ENCODE measurements around the gene RNF141. TPM values are rescaled to one million over a fixed set of nuclear protein-coding genes. Genes with fewer than 3 reads are reported as not detected.

Gene RNF141
- total and polyA plus RNA-seq, 2 of the 13 experiments (the other 11 are each of a cell fraction or from before 2014, with no cell fraction given) = 9.3 to 22.4 TPM

DNA sequence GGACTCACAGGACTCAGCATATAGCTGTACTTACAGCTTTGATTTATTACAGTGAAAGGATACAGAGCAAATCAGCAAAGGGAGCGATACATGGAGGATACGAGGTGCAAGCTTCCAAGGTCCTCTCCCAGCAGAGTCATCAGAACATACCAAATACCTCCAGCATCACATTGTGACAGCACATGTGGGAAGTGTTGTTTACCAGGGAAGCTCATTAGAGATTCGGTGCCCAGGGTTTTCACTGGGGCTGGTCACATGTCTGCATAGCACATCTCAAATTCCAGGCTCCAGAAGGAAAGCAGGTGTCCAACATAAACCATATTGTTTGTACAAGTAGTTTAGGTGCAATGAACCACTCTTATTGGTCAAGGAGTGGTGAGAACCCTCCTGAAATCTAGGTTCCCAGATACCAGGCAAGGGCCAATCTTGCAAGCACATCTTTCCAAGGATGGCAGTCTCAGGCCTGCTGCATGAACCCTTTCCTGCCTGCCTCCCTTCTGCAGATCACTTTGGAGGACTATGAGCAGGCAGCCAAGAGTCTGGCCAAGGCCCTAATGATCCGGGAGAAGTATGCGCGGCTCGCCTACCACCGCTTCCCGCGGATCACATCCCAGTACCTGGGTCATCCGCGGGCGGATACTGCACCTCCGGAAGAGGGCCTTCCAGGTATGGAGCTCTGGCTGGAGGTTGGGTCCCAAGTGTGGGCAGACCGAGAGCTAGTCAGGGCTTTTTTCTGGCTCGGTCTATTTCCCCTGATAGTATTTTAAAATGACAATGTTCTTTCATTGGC, 59.2 kb downstream of the RNF141 start (continued):
- TF ChIP-seq, protein P1, sequence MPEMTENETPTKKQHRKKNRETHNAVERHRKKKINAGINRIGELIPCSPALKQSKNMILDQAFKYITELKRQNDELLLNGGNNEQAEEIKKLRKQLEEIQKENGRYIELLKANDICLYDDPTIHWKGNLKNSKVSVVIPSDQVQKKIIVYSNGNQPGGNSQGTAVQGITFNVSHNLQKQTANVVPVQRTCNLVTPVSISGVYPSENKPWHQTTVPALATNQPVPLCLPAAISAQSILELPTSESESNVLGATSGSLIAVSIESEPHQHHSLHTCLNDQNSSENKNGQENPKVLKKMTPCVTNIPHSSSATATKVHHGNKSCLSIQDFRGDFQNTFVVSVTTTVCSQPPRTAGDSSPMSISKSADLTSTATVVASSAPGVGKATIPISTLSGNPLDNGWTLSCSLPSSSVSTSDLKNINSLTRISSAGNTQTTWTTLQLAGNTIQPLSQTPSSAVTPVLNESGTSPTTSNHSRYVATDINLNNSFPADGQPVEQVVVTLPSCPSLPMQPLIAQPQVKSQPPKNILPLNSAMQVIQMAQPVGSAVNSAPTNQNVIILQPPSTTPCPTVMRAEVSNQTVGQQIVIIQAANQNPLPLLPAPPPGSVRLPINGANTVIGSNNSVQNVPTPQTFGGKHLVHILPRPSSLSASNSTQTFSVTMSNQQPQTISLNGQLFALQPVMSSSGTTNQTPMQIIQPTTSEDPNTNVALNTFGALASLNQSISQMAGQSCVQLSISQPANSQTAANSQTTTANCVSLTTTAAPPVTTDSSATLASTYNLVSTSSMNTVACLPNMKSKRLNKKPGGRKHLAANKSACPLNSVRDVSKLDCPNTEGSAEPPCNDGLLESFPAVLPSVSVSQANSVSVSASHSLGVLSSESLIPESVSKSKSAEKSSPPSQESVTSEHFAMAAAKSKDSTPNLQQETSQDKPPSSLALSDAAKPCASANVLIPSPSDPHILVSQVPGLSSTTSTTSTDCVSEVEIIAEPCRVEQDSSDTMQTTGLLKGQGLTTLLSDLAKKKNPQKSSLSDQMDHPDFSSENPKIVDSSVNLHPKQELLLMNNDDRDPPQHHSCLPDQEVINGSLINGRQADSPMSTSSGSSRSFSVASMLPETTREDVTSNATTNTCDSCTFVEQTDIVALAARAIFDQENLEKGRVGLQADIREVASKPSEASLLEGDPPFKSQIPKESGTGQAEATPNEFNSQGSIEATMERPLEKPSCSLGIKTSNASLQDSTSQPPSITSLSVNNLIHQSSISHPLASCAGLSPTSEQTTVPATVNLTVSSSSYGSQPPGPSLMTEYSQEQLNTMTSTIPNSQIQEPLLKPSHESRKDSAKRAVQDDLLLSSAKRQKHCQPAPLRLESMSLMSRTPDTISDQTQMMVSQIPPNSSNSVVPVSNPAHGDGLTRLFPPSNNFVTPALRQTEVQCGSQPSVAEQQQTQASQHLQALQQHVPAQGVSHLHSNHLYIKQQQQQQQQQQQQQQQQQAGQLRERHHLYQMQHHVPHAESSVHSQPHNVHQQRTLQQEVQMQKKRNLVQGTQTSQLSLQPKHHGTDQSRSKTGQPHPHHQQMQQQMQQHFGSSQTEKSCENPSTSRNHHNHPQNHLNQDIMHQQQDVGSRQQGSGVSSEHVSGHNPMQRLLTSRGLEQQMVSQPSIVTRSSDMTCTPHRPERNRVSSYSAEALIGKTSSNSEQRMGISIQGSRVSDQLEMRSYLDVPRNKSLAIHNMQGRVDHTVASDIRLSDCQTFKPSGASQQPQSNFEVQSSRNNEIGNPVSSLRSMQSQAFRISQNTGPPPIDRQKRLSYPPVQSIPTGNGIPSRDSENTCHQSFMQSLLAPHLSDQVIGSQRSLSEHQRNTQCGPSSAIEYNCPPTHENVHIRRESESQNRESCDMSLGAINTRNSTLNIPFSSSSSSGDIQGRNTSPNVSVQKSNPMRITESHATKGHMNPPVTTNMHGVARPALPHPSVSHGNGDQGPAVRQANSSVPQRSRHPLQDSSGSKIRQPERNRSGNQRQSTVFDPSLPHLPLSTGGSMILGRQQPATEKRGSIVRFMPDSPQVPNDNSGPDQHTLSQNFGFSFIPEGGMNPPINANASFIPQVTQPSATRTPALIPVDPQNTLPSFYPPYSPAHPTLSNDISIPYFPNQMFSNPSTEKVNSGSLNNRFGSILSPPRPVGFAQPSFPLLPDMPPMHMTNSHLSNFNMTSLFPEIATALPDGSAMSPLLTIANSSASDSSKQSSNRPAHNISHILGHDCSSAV (CRISPR knock-in tag; IDR thresholded peaks at IDR 0.05; ENCODE audit: borderline replicate concordance) = no peak
- TF ChIP-seq CENPBD1 (CRISPR knock-in tag; IDR thresholded peaks at IDR 0.05; ENCODE audit: borderline replicate concordance, low read depth) = no peak
